Mesendoderm (in vitro differentiated cells): ENCODE results near the gene IL10.
A peak's percentile ranks its signal among the peaks of the same experiment; 100 is the strongest.

Experiments
- DNase-seq: peaks from one replicate; pipeline ENCODE4 v3.0.0; 2013
- H2AK5ac ChIP-seq: 2 replicates; pipeline ENCODE4 v1.6.1; 2013; ENCODE audit warnings: low read length, inconsistent platforms
- H2BK120ac ChIP-seq: 2 replicates; pipeline ENCODE4 v1.6.1; 2013; ENCODE audit warnings: low read depth, mild to moderate bottlenecking, low read length, moderate library complexity, mixed read lengths
- H2BK15ac ChIP-seq: replicated peaks from 2 replicates; pipeline ENCODE4 v1.6.1; 2013; ENCODE audit warnings: low read depth, mild to moderate bottlenecking, moderate library complexity
- H2BK5ac ChIP-seq: 2 replicates; pipeline ENCODE4 v1.6.1; 2013; ENCODE audit warnings: low read length, inconsistent platforms
- H3K18ac ChIP-seq: 2 replicates; pipeline ENCODE4 v1.6.1; 2013; ENCODE audit warnings: mild to moderate bottlenecking, low read length, mixed read lengths
- H3K23ac ChIP-seq: one replicate; pipeline ENCODE4 v1.6.1; 2013; ENCODE audit warnings: low read length
- H3K27ac ChIP-seq: 2 replicates; pipeline ENCODE4 v1.5.1; 2013; ENCODE audit warnings: low read depth, mild to moderate bottlenecking, inconsistent platforms, low read length, moderate library complexity
- H3K27me3 ChIP-seq: 2 replicates; pipeline ENCODE4 v1.6.1; 2013; ENCODE audit warnings: low read length, control low read depth, mild to moderate bottlenecking, inconsistent platforms; ENCODE audit not compliant: insufficient read depth, poor library complexity
- H3K36me3 ChIP-seq: 2 replicates; pipeline ENCODE4 v1.6.1; 2013; ENCODE audit warnings: low read length, inconsistent platforms; ENCODE audit not compliant: control insufficient read depth, insufficient read depth
- H3K4ac ChIP-seq: one replicate; pipeline ENCODE4 v1.6.1; 2013; ENCODE audit warnings: low read depth, mild to moderate bottlenecking, low read length, moderate library complexity
- H3K4me1 ChIP-seq: 2 replicates; pipeline ENCODE4 v1.6.1; 2013; ENCODE audit warnings: low read depth, low read length, inconsistent platforms; ENCODE audit not compliant: control insufficient read depth
- H3K4me2 ChIP-seq: 2 replicates; pipeline ENCODE4 v1.6.1; 2013; ENCODE audit warnings: low read length
- H3K4me3 ChIP-seq: 2 replicates; pipeline ENCODE4 v1.5.1; 2013; ENCODE audit warnings: mild to moderate bottlenecking, low read length
- H3K56ac ChIP-seq: one replicate; pipeline ENCODE4 v1.6.1; 2013; ENCODE audit warnings: low read length
- H3K79me1 ChIP-seq: 2 replicates; pipeline ENCODE4 v1.6.1; 2013; ENCODE audit warnings: low read length, inconsistent platforms
- H3K79me2 ChIP-seq: 2 replicates; pipeline ENCODE4 v1.6.1; 2013; ENCODE audit warnings: mild to moderate bottlenecking, low read length; ENCODE audit not compliant: control insufficient read depth, insufficient read depth
- H3K9ac ChIP-seq: 2 replicates; pipeline ENCODE4 v1.6.1; 2013; ENCODE audit warnings: low read length, inconsistent platforms
- H4K5ac ChIP-seq: one replicate; pipeline ENCODE4 v1.6.1; 2013; ENCODE audit warnings: low read length
- H4K8ac ChIP-seq: one replicate; pipeline ENCODE4 v1.6.1; 2013; ENCODE audit warnings: low read depth, mild to moderate bottlenecking, control low read depth, low read length, moderate library complexity
- WGBS: extraction: QIAGEN DNeasy Blood & Tissue Kit; methylation state at CpG from one replicate; pipeline ENCODE4 v1.1.7; 2013; ENCODE audit warnings: low lambda C conversion rate, missing lambda C conversion rate; ENCODE audit not compliant: insufficient coverage; ENCODE audit errors: extremely low coverage; 5-methylcytosine and 5-hydroxymethylcytosine counted together

IL10 gene

GRCh38 chr1:206797534-206798383, 25.5 kb upstream of the IL10 start:
- Histone ChIP-seq H2BK5ac (no peak overlapping the region), H3K79me2 (no peaks in the 10 kb centered on the region), H2BK120ac (no peak overlapping the region), H3K23ac (no peak overlapping the region), H3K9ac (no peak overlapping the region), H2BK15ac (no peak overlapping the region), H3K4me3 (no peak overlapping the region), H3K79me1 (no peaks in the 10 kb centered on the region), H3K56ac (no peak overlapping the region), H3K18ac (no peak overlapping the region), H4K8ac (no peak overlapping the region), H3K27me3 (no peaks in the 10 kb centered on the region), H3K36me3 (no peaks in the 10 kb centered on the region), H3K4me1 (no peaks in the 10 kb centered on the region), H3K4me2 (no peak overlapping the region), H3K4ac (no peak overlapping the region), H4K5ac (no peak overlapping the region), H2AK5ac (no peak overlapping the region), H3K27ac (no peak overlapping the region)
- DNase-seq: peak; percentile 65
- no CpG with 5 or more reads among the region's 8 CpGs for WGBS

DNA sequence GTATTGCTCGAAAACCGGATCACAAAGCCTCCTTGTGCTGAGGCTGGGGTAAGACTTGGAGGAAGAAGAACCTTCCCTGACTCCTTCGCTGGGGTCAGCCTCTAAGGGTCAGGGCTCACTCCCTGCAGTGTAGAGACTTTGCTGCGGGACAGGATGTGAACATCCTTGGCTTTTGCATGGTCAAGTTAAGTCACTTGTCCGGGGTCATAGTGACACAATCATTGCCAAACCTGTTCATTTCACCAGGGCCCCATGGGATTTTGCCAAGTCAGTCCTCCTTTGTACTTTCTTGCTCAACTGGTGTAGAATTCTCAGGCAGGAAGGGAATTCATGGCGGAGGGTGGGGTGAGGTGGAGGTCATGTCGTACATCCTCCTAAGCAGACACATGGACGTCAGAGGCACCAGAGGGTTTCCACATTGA, 24.7 kb upstream of the IL10 start:
- H3K23ac ChIP-seq: no peak overlapping the region
- H4K5ac ChIP-seq: no peak overlapping the region
- no peak overlapping the region for H3K27ac ChIP-seq
- no peak overlapping the region for H3K4me3 ChIP-seq
- no peak overlapping the region for H3K4me2 ChIP-seq
- no peak overlapping the region for H2AK5ac ChIP-seq
- no peaks in the 10 kb centered on the region for H3K79me2 ChIP-seq
- H3K56ac ChIP-seq: no peak overlapping the region
- H2BK15ac ChIP-seq: no peak overlapping the region
- H3K79me1 ChIP-seq: no peaks in the 10 kb centered on the region
- no peak overlapping the region for H3K9ac ChIP-seq
- no peaks in the 10 kb centered on the region for H3K36me3 ChIP-seq
- H4K8ac ChIP-seq: no peak overlapping the region
- no peaks in the 10 kb centered on the region for H3K4me1 ChIP-seq
- H3K27me3 ChIP-seq: no peaks in the 10 kb centered on the region
- no peak overlapping the region for H2BK5ac ChIP-seq
- no peak overlapping the region for H2BK120ac ChIP-seq
- no peak for DNase-seq
- no peak overlapping the region for H3K18ac ChIP-seq
- H3K4ac ChIP-seq: no peak overlapping the region
- WGBS: no CpG with 5 or more reads among the region's 8 CpGs

- H2BK15ac ChIP-seq: no peak overlapping the region
- no peak overlapping the region for H3K4me3 ChIP-seq
- no peak overlapping the region for H2BK5ac ChIP-seq
- H3K4me1 ChIP-seq: no peaks in the 10 kb centered on the region
- no peaks in the 10 kb centered on the region for H3K36me3 ChIP-seq
- DNase-seq: no peak
- H4K5ac ChIP-seq: no peak overlapping the region
- no peak overlapping the region for H3K4me2 ChIP-seq
- H3K79me1 ChIP-seq: no peaks in the 10 kb centered on the region
- no peaks in the 10 kb centered on the region for H3K27me3 ChIP-seq
- H3K79me2 ChIP-seq: no peaks in the 10 kb centered on the region
- no peak overlapping the region for H3K18ac ChIP-seq
- no peak overlapping the region for H3K56ac ChIP-seq
- no peak overlapping the region for H4K8ac ChIP-seq
- WGBS: no CpG with 5 or more reads among the region's 3 CpGs
- H3K27ac ChIP-seq: no peak overlapping the region
- no peak overlapping the region for H3K4ac ChIP-seq
- H3K9ac ChIP-seq: no peak overlapping the region
- H2AK5ac ChIP-seq: no peak overlapping the region
- H2BK120ac ChIP-seq: no peak overlapping the region
- H3K23ac ChIP-seq: no peak overlapping the region
These were observed 23.8 kb upstream of the IL10 start for GRCh38 chr1:206796116-206796515.

DNA sequence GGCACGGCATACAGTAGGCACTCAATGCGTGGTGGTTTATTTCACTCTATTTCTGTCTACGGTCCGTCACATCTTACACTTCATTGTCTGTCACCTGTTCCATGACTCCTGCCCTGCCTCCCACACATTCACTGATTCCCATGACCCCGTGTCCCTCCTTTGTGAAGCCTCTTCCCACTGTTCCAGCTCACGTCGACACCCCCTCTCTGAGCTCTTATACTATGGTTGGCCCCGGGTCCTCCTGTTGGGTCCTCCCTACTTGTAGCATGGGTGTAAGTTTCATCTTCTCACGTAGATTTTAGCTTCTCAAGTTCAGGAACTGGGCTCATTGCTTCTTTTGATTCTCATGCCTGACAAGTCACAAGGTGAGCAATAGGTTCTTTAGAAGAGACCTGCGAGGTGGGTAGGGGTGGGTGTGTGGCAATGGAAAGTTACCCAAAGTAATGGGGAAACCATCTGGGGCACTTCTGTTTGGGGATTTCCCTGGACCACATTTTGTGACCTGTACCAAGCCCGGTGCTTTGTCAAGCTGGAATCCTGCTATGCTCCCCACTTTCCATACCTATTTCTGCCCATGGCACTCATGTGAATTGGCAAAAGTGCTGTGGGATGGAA, 22.1 kb upstream of the IL10 start:
- Histone ChIP-seq H3K23ac (no peak overlapping the region), H3K56ac (no peak overlapping the region), H2BK5ac (no peak overlapping the region), H3K18ac (no peak overlapping the region), H3K79me1 (no peaks in the 10 kb centered on the region), H4K5ac (no peak overlapping the region), H3K4me2 (no peak overlapping the region), H3K79me2 (no peaks in the 10 kb centered on the region), H3K4ac (no peak overlapping the region), H3K27me3 (no peaks in the 10 kb centered on the region), H3K4me1 (no peaks in the 10 kb centered on the region), H2BK15ac (no peak overlapping the region), H4K8ac (no peak overlapping the region), H2AK5ac (no peak overlapping the region), H3K4me3 (no peak overlapping the region), H3K36me3 (no peaks in the 10 kb centered on the region), H3K27ac (no peak overlapping the region), H3K9ac (no peak overlapping the region), H2BK120ac (no peak overlapping the region)
- no peak for DNase-seq
- no CpG with 5 or more reads among the region's 11 CpGs for WGBS

- H2BK5ac ChIP-seq: no peak overlapping the region
- H3K23ac ChIP-seq: no peak overlapping the region
- H3K4ac ChIP-seq: no peak overlapping the region
- no peak overlapping the region for H3K27ac ChIP-seq
- no peaks in the 10 kb centered on the region for H3K36me3 ChIP-seq
- no peak overlapping the region for H2AK5ac ChIP-seq
- H3K4me1 ChIP-seq: no peaks in the 10 kb centered on the region
- H3K4me3 ChIP-seq: no peak overlapping the region
- no peak overlapping the region for H3K4me2 ChIP-seq
- no peak overlapping the region for H3K56ac ChIP-seq
- H2BK15ac ChIP-seq: no peak overlapping the region
- H3K18ac ChIP-seq: no peak overlapping the region
- H3K79me2 ChIP-seq: no peaks in the 10 kb centered on the region
- no peak for DNase-seq
- WGBS: no CpG with 5 or more reads among the region's 7 CpGs
- H3K27me3 ChIP-seq: no peaks in the 10 kb centered on the region
- H3K9ac ChIP-seq: no peak overlapping the region
- H4K8ac ChIP-seq: no peak overlapping the region
- no peak overlapping the region for H4K5ac ChIP-seq
- H3K79me1 ChIP-seq: no peaks in the 10 kb centered on the region
- H2BK120ac ChIP-seq: no peak overlapping the region
These were observed 21.3 kb upstream of the IL10 start for GRCh38 chr1:206793620-206794019.
